Endothelial cell of umbilical vein (primary cell): Measurements from ENCODE around the gene PIK3AP1. TPM values are rescaled to one million over a fixed set of nuclear protein-coding genes. Genes with fewer than 3 reads are reported as not detected.

ENCODE experiments used
- BruUV-seq: library from RNA; stranded (reverse); fragments of 400-500 nt; replicated peaks from 2 replicates; lab custom pipeline; 2021; lab: Mats Ljungman, UMichigan
- CTCF ChIA-PET: fragments of 300-600, 350-600 bp; sonication (Branson Sonifier 250); formaldehyde crosslinking; loops from one replicate; lab custom pipeline; 2021; ENCODE audit warnings: antibody characterized with exemption, inconsistent platforms; lab: Charles Lee
- POLR2A ChIA-PET: fragments of 300-600, 350-600 bp; sonication (Branson Sonifier 250); formaldehyde crosslinking; loops from one replicate; lab custom pipeline; 2021; ENCODE audit warnings: antibody characterized with exemption, inconsistent platforms; lab: Charles Lee
- DNase-seq: peaks from one replicate; pipeline ENCODE4 v3.0.0-alpha.2; 2011; ENCODE audit warnings: low read depth, low spot score
- FAIRE-seq: peaks from 2 replicates; lab custom pipeline; 2011; peaks lifted over from hg19 to GRCh38; lab: Jason Lieb, UNC
- H2AFZ ChIP-seq: 2 replicates; pipeline ENCODE4 v1.6.0; 2012; ENCODE audit warnings: low read depth, low read length, control low read depth, inconsistent platforms
- H3K27ac ChIP-seq: 2 replicates; pipeline ENCODE4 v1.5.1; 2011; ENCODE audit warnings: low read depth, mild to moderate bottlenecking, control low read depth, low read length, moderate library complexity; ENCODE audit not compliant: insufficient read depth
- H3K27me3 ChIP-seq, 2 experiments: 2 replicates each; pipeline versions ENCODE4 v1.6.0 to v1.6.1; 2011; ENCODE audit warnings: low read length in 2 of 2, mixed read lengths in 1 of 2; ENCODE audit not compliant: control insufficient read depth in 2 of 2, insufficient read depth in 2 of 2
- H3K36me3 ChIP-seq, 2 experiments: 2 replicates in 1 of 2; 3 replicates in 1 of 2; pipeline ENCODE4 v1.5.1; 2011; ENCODE audit warnings: low read length in 2 of 2, mild to moderate bottlenecking in 1 of 2, moderate library complexity in 1 of 2; ENCODE audit not compliant: control insufficient read depth in 2 of 2, insufficient read depth in 2 of 2; ENCODE audit errors: extremely low read depth in 1 of 2
- H3K4me1 ChIP-seq: 3 replicates; pipeline ENCODE4 v1.5.1; 2011; ENCODE audit warnings: mild to moderate bottlenecking, low read length; ENCODE audit not compliant: control insufficient read depth, insufficient read depth; ENCODE audit errors: extremely low read depth
- H3K4me2 ChIP-seq: 2 replicates; pipeline ENCODE4 v1.6.1; 2011; ENCODE audit warnings: low read length, control low read depth, mixed read lengths; ENCODE audit not compliant: insufficient read depth
- H3K4me3 ChIP-seq, 3 experiments: fragments of 200-600 bp in 1 of 3; sonication (generic), shearing (Covaris generic) in 1 of 3; replicated peaks in 1 of 3; 2 replicates each; pipeline ENCODE4 v1.5.1; 2011 to 2016; ENCODE audit warnings: control low read depth in 3 of 3, low read length in 3 of 3, mild to moderate bottlenecking in 2 of 3, inconsistent platforms in 1 of 3, low read depth in 1 of 3, moderate library complexity in 1 of 3; ENCODE audit not compliant: insufficient read depth in 1 of 3
- H3K79me2 ChIP-seq: 2 replicates; pipeline ENCODE4 v1.6.0; 2012; ENCODE audit warnings: low read length, inconsistent platforms; ENCODE audit not compliant: control insufficient read depth, insufficient read depth
- H3K9ac ChIP-seq: replicated peaks from 2 replicates; pipeline ENCODE3; 2011; ENCODE audit warnings: low read length, control low read depth; ENCODE audit not compliant: insufficient read depth; ENCODE audit errors: extremely low read depth
- H3K9me1 ChIP-seq: replicated peaks from 3 replicates; pipeline ENCODE4 v1.6.0; 2011; ENCODE audit warnings: mild to moderate bottlenecking, low read length; ENCODE audit not compliant: control insufficient read depth, insufficient read depth; ENCODE audit errors: extremely low read depth
- H3K9me3 ChIP-seq: replicated peaks from 2 replicates; pipeline ENCODE4 v1.5.1; 2012; ENCODE audit warnings: low read length, inconsistent platforms; ENCODE audit not compliant: control insufficient read depth, insufficient read depth
- H4K20me1 ChIP-seq: replicated peaks from 2 replicates; pipeline ENCODE3; 2011; ENCODE audit warnings: mild to moderate bottlenecking, low read length; ENCODE audit not compliant: control insufficient read depth, insufficient read depth; ENCODE audit errors: extremely low read depth
- CTCF ChIP-seq, 2 donors: IDR thresholded peaks; 1 replicate in 1 of 2; 2 replicates in 1 of 2; pipeline ENCODE4 v1.5.1; 2011; ENCODE audit warnings: low read length in 2 of 2, mild to moderate bottlenecking in 2 of 2, moderate library complexity in 2 of 2, control low read depth in 1 of 2, inconsistent platforms in 1 of 2, low read depth in 1 of 2; ENCODE audit not compliant: insufficient read depth in 1 of 2; ENCODE audit errors: extremely low read depth in 1 of 2
- EZH2 ChIP-seq: IDR thresholded peaks from 2 replicates; pipeline ENCODE4 v1.6.1; 2012; ENCODE audit warnings: borderline replicate concordance, low read depth, mild to moderate bottlenecking, moderate library complexity, low read length, inconsistent platforms; ENCODE audit not compliant: severe bottlenecking
- FOS ChIP-seq: IDR thresholded peaks from 2 replicates; pipeline ENCODE4 v1.6.1; 2011; ENCODE audit warnings: mild to moderate bottlenecking, low read length, moderate library complexity, borderline replicate concordance; ENCODE audit not compliant: insufficient read depth
- GATA2 ChIP-seq: IDR thresholded peaks from 2 replicates; pipeline ENCODE4 v1.7.0; 2011; ENCODE audit warnings: low read depth, mild to moderate bottlenecking, moderate library complexity, mixed read lengths, low read length; ENCODE audit not compliant: insufficient read length, insufficient read depth
- JUN ChIP-seq: IDR thresholded peaks from 2 replicates; pipeline ENCODE4 v1.6.1; 2011; ENCODE audit warnings: borderline replicate concordance, low read depth; ENCODE audit not compliant: insufficient read length, insufficient read depth
- MAX ChIP-seq: IDR thresholded peaks from 2 replicates; pipeline ENCODE4 v1.6.1; 2011; ENCODE audit not compliant: insufficient read depth, insufficient read length
- MYC ChIP-seq: IDR thresholded peaks from one replicate; pipeline ENCODE4 v1.6.1; 2011; ENCODE audit warnings: mild to moderate bottlenecking, low read depth, low read length
- POLR2A ChIP-seq: IDR thresholded peaks from 2 replicates; pipeline ENCODE4 v1.6.1; 2012; ENCODE audit warnings: low read depth, mild to moderate bottlenecking, control low read depth, low read length
- POLR2AphosphoS5 ChIP-seq: IDR thresholded peaks from 2 replicates; pipeline ENCODE4 v1.6.1; 2012; ENCODE audit warnings: low read depth, mild to moderate bottlenecking, control low read depth, low read length, moderate library complexity; ENCODE audit not compliant: insufficient read depth
- dilution Hi-C: fragments of 300-500 bp; cut with MboI; formaldehyde crosslinking; loops from one replicate; pipeline ENCODE4 v1.15.0; 2019; ENCODE audit warnings: low sequenced_read_pairs; ENCODE audit not compliant: extremely low pct_ligation_motif_present
- intact Hi-C: fragments of 100-400 bp; cut with micrococcal nuclease; formaldehyde crosslinking; loops from one replicate; pipeline ENCODE4 v1.10.0; 2022
- polyA plus RNA-seq, 4 experiments: library from polyadenylated mRNA; depleted of rRNA in 3 of 4; stranded (reverse) in 3 of 4; unstranded in 1 of 4; fragments of >200 nt; gene quantifications; 2 replicates each; pipeline versions ENCODE4 v1.2.1 to v1.2.3, GENCODE V29; 2011 to 2012; ENCODE audit warnings: missing spikeins in 1 of 4
- total RNA-seq: library from RNA; stranded (reverse); gene quantifications from 2 replicates; pipeline ENCODE4 v1.2.3, GENCODE V29; 2021

The PIK3AP1 gene
- total and polyA plus RNA-seq, 2 donors (not counting 3 experiments of a cell fraction or from before 2014, with no cell fraction given), result 0.04 TPM; not detected in 1

GRCh38 chr10:96570511-96570910 lies 149.8 kb downstream of the PIK3AP1 start:
- POLR2A ChIA-PET, result no interaction called here
- BruUV-seq, result no TSS peak
- TF ChIP-seq CTCF (IDR thresholded peaks at IDR 0.05; ENCODE audit: extremely low read depth in 1 of 2, insufficient read depth in 1 of 2, low read depth in 1 of 2, low read length in 2 of 2) (no peak), POLR2A (no peak)
- dilution Hi-C loops (no loop called here), intact Hi-C loops (no loop called here)
- H3K4me1 ChIP-seq, result peaks cover 6% of the 10 kb centered on the region
- H3K36me3 ChIP-seq, result peaks cover 0 to 6% of the 10 kb centered on the region in 2 experiments
- DNase-seq (no peak), FAIRE-seq (no peak)
- H3K27me3 ChIP-seq, result no peaks in the 10 kb centered on the region
- H3K9me3 ChIP-seq, result no peaks in the 10 kb centered on the region
- H3K4me2 ChIP-seq, result no peak overlapping the region
- peaks cover 94% of the 10 kb centered on the region for H3K79me2 ChIP-seq
- H3K27ac ChIP-seq, result no peak overlapping the region
- CTCF ChIA-PET, result interaction anchor here (1.3 kb wide), 1 partner anchor 26 kb away, joined by 4 read pairs; no protein-coding TSS in a partner anchor
- H3K9ac ChIP-seq, result no peak overlapping the region
- H4K20me1 ChIP-seq, result peaks cover 10% of the 10 kb centered on the region
- H3K9me1 ChIP-seq, result peaks cover 2% of the 10 kb centered on the region
- no peak overlapping the region for H3K4me3 ChIP-seq
- H2AFZ ChIP-seq, result no peak overlapping the region

GRCh38 chr10:96568402-96568801 lies 151.9 kb downstream of the PIK3AP1 start:
- Histone ChIP-seq H3K36me3 (peaks cover 2 to 6% of the 10 kb centered on the region in 2 experiments), H3K27me3 (no peaks in the 10 kb centered on the region), H3K27ac (no peak overlapping the region), H3K9ac (no peak overlapping the region), H4K20me1 (peaks cover 10% of the 10 kb centered on the region), H3K9me1 (peaks cover 2% of the 10 kb centered on the region), H3K4me2 (no peak overlapping the region), H3K4me1 (peaks cover 6% of the 10 kb centered on the region), H3K9me3 (no peaks in the 10 kb centered on the region), H2AFZ (no peak overlapping the region), H3K79me2 (peaks cover 94% of the 10 kb centered on the region), H3K4me3 (no peak overlapping the region)
- POLR2A ChIA-PET, result no interaction called here
- CTCF ChIA-PET, result no interaction called here
- no TSS peak for BruUV-seq
- dilution Hi-C loops, result no loop called here
- FAIRE-seq (no peak), DNase-seq (no peak)
- intact Hi-C loops, result no loop called here
- TF ChIP-seq FOS (no peak), JUN (no peak), MYC (no peak), GATA2 (no peak), MAX (no peak), EZH2 (no peak), POLR2AphosphoS5 (no peak), CTCF (IDR thresholded peaks at IDR 0.05; ENCODE audit: extremely low read depth in 1 of 2, insufficient read depth in 1 of 2, low read depth in 1 of 2, low read length in 2 of 2) (no peak), POLR2A (no peak)
